ENCODE results near the gene LPO.

GRCh38 chr17:58224315-58224714 lies 14.1 kb upstream of the LPO start:
- TF ChIP-seq POLR2AphosphoS5 (IDR thresholded peaks at IDR 0.05; ENCODE audit: borderline replicate concordance, low read depth, low read length) (no peak), EZH2 (IDR thresholded peaks at IDR 0.05) (no peak)

All from SK-N-MC (cell line).